GM10266 (cell line): ENCODE data around the gene MRPS22.
"Not testable (repeated sequence)": the region's sequence is repeated elsewhere in the genome, so short reads cannot be mapped to it uniquely, and the experiment has no call there.

Experiments
- DNase-seq: peaks from one replicate; pipeline ENCODE4 v3.0.0; 2012; ENCODE audit errors: extremely low spot score
- CTCF ChIP-seq: IDR thresholded peaks from 2 replicates; pipeline ENCODE4 v1.5.1; 2012; ENCODE audit warnings: mild to moderate bottlenecking, low read depth; ENCODE audit not compliant: control insufficient read depth, insufficient read depth; ENCODE audit errors: missing control alignments

The MRPS22 gene

GRCh38 chr3:139394116-139394515 is 50.3 kb downstream of the MRPS22 start:
- TF ChIP-seq CTCF, result no peak
- no peak for DNase-seq

- TF ChIP-seq CTCF, result no peak
- no peak for DNase-seq
These were observed 52.9 kb downstream of the MRPS22 start for GRCh38 chr3:139396707-139397106.

GRCh38 chr3:139401155-139401554 is 57.3 kb downstream of the MRPS22 start:
- DNase-seq, result not testable (repeated sequence)
